SH-SY5Y (cell line): ENCODE data around the gene SMARCA2.

Experiments
- GATA2 ChIP-seq: IDR thresholded peaks from 2 replicates; pipeline ENCODE4 v1.6.1; 2011; ENCODE audit warnings: mild to moderate bottlenecking, low read depth, low read length
- GATA3 ChIP-seq: IDR thresholded peaks from 2 replicates; pipeline ENCODE4 v1.6.1; 2011; ENCODE audit warnings: low read depth, mild to moderate bottlenecking, low read length, moderate library complexity

- TF ChIP-seq GATA2: no peak
- TF ChIP-seq GATA3: no peak
Measured at GRCh38 chr9:2126331-2126803, 111.2 kb downstream of the SMARCA2 start.
